MCF 10A (cell line): Measurements from ENCODE around the gene HES4. TPM values are rescaled to one million over a fixed set of nuclear protein-coding genes. Genes with fewer than 3 reads are reported as not detected.
"Not testable (repeated sequence)": the region's sequence is repeated elsewhere in the genome, so short reads cannot be mapped to it uniquely, and the experiment has no call there.

Source experiments
- BruUV-seq: library from RNA; stranded (reverse); fragments of 400-500 nt; replicated peaks from 2 replicates; lab custom pipeline; 2021; lab: Mats Ljungman, UMichigan
- CTCF ChIA-PET: fragments of 300-600 bp; sonication (Branson Sonifier 250); formaldehyde crosslinking; extraction: SDS; loops from one replicate; lab custom pipeline; 2021; ENCODE audit warnings: antibody characterized with exemption, inconsistent platforms; lab: Yijun Ruan, JAX
- POLR2A ChIA-PET: fragments of 300-600, 350-650 bp; sonication (Branson Sonifier 250); formaldehyde crosslinking; extraction: SDS; loops from one replicate; lab custom pipeline; 2020; ENCODE audit warnings: antibody characterized with exemption, inconsistent platforms; lab: Yijun Ruan, JAX
- DNase-seq: peaks from one replicate; pipeline ENCODE4 v3.0.0-alpha.2; 2018; ENCODE audit not compliant: unreplicated experiment
- H3K27ac Mint-ChIP-seq: one replicate; pipeline ENCODE4 v1.8.0; 2022; ENCODE audit warnings: mild to moderate bottlenecking, low read depth, mixed read lengths; ENCODE audit not compliant: unreplicated experiment
- H3K27me3 Mint-ChIP-seq: one replicate; pipeline ENCODE4 v1.8.0; 2022; ENCODE audit warnings: mixed read lengths; ENCODE audit not compliant: insufficient read depth, unreplicated experiment
- H3K36me3 Mint-ChIP-seq: one replicate; pipeline ENCODE4 v1.8.0; 2022; ENCODE audit warnings: mild to moderate bottlenecking, moderate library complexity, mixed read lengths; ENCODE audit not compliant: insufficient read depth, unreplicated experiment
- H3K4me1 Mint-ChIP-seq: one replicate; pipeline ENCODE4 v1.8.0; 2022; ENCODE audit warnings: mixed read lengths; ENCODE audit not compliant: insufficient read depth, unreplicated experiment
- H3K4me3 Mint-ChIP-seq: one replicate; pipeline ENCODE4 v1.8.0; 2022; ENCODE audit warnings: mild to moderate bottlenecking, moderate library complexity, mixed read lengths; ENCODE audit not compliant: unreplicated experiment
- H3K9me3 Mint-ChIP-seq: one replicate; pipeline ENCODE4 v1.8.0; 2022; ENCODE audit warnings: mixed read lengths; ENCODE audit not compliant: unreplicated experiment
- intact Hi-C: fragments of 100-400 bp; cut with micrococcal nuclease; formaldehyde crosslinking; loops from 2 replicates; pipeline ENCODE4 v1.14.1; 2022
- total RNA-seq: library from RNA; stranded (reverse); gene quantifications from 2 replicates; pipeline ENCODE4 v1.2.3, GENCODE V29; 2022
- TF ChIP-seq, protein P1 (sequence below): fragments of 200-600 bp; IDR thresholded peaks from one replicate; pipeline ENCODE4 v1.8.0; 2022; ENCODE audit warnings: antibody characterized with exemption, mild to moderate bottlenecking; ENCODE audit not compliant: unreplicated experiment

HES4 gene
- total RNA-seq, 1 experiment from 2014 or later: 42.1 TPM

DNA sequence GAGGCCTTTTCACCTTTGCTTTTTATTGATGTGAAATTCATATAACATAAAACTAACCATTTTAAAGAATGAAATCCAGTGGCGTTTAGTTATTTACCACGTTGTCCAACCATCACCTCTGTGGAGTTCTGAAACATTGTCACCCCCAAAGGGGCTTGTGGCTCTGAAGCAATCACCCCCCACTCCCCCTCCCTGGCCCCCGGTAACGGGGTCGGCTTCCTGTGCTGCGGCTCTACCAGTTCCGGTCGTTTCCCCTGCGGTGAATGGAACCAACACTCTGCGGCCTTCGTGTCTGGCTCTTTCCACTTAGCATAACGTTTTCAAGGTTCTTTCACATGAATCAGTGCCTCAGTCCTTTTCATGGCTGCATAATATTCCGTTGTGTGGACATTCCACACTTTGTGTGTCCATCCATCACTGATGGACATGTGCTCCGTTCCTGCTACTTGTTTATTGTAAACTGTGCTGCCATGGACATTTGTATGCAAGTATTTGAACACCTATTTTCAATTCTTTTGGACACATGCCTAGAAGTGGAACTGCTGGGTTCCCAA is 11.6 kb upstream of the HES4 start:
- Mint-ChIP-seq H3K27ac (no peak overlapping the region), H3K4me1 (peaks cover 9% of the 10 kb centered on the region), H3K4me3 (no peak overlapping the region), H3K27me3 (no peaks in the 10 kb centered on the region), H3K36me3 (peaks cover 16% of the 10 kb centered on the region), H3K9me3 (no peaks in the 10 kb centered on the region)
- no peak for DNase-seq
- POLR2A ChIA-PET: interaction anchor here (1.3 kb wide), 1 partner anchor 13 kb away, joined by 3 read pairs; no protein-coding TSS in a partner anchor
- intact Hi-C loops: no loop called here
- BruUV-seq: no TSS peak
- CTCF ChIA-PET: no interaction called here
- TF ChIP-seq, protein P1, sequence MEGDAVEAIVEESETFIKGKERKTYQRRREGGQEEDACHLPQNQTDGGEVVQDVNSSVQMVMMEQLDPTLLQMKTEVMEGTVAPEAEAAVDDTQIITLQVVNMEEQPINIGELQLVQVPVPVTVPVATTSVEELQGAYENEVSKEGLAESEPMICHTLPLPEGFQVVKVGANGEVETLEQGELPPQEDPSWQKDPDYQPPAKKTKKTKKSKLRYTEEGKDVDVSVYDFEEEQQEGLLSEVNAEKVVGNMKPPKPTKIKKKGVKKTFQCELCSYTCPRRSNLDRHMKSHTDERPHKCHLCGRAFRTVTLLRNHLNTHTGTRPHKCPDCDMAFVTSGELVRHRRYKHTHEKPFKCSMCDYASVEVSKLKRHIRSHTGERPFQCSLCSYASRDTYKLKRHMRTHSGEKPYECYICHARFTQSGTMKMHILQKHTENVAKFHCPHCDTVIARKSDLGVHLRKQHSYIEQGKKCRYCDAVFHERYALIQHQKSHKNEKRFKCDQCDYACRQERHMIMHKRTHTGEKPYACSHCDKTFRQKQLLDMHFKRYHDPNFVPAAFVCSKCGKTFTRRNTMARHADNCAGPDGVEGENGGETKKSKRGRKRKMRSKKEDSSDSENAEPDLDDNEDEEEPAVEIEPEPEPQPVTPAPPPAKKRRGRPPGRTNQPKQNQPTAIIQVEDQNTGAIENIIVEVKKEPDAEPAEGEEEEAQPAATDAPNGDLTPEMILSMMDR: no peak

DNA sequence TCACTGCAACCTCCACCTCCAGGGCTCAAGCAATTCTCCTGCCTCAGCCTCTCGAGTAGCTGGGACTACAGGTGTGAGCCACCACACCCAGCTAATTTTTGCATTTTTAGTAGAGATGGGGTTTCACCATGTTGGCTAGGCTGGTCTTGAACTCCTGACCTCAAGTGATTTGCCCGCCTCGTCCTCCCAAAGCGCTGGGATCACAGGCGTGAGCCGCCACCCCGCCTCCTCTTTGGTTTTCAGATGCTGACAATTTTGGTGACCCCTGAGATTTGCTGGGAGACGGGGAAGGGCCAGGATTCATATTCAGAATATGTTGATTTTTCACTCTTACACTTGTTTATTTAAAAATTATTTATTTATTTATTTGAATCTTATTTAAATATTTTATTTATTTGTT is 10.2 kb upstream of the HES4 start:
- ChIA-PET POLR2A (interaction anchor here (0.6 to 1.3 kb wide), 2 partner anchors 11 to 305 kb away, joined by 3 to 6 read pairs; no protein-coding TSS in a partner anchor), CTCF (interaction anchor here (1.5 kb wide), 1 partner anchor 54 kb away, joined by 4 read pairs; no protein-coding TSS in a partner anchor)

DNA sequence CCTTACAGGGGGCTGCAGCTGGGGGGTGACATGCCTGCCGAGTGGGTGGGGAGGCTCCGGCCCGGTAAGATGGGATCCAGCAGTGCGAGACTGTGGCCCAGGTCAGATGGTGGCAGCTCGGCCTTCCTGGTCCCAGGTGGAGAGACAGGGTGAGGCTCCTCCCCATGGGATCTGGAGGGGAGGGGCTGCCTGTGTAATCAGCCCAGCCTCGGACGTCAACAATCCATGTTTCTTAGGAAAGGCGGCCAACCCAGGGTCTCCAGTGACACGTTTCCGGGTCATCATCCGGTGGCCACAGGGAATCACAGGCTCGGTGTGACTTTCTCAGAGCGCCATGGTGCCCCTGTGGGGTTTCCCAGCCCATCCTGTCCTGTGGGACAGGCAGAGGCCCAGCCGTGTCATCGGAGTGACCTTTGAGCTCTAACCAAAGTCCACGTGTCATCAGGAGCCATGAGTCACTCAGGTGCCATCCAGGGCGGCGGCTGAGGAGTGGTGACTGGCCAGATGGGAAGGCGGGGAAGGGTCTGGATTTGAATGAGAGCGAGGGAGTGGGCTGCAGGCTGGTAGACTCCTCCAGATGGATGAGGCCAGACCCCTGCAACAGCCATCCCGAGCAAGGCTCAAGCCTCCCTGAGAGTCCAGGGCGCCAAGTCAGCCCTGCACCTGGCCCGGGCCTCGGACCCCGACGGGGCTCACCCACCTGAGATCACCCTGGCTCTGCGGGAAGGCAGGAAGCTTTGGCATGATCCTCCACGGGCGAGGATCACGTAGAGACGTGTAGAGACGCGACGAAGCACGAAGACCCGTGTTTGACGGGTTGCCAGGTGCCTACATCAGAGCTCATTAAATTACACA is 6.6 kb upstream of the HES4 start:
- no peaks in the 10 kb centered on the region for H3K27me3 Mint-ChIP-seq
- no TSS peak for BruUV-seq
- ChIA-PET POLR2A (interaction anchor here (0.6 kb wide), 1 partner anchor 23 kb away, joined by 3 read pairs; no protein-coding TSS in a partner anchor), CTCF (interaction anchor here (1.5 to 2.0 kb wide), 3 partner anchors 8 to 22 kb away, joined by 4 to 7 read pairs (median 5); no protein-coding TSS in a partner anchor)
- no peak overlapping the region for H3K27ac Mint-ChIP-seq
- intact Hi-C loops: no loop called here
- no peak overlapping the region for H3K4me3 Mint-ChIP-seq
- TF ChIP-seq, protein P1: no peak
- H3K36me3 Mint-ChIP-seq: no peaks in the 10 kb centered on the region
- H3K4me1 Mint-ChIP-seq: peaks cover 5% of the 10 kb centered on the region
- no peak for DNase-seq
- H3K9me3 Mint-ChIP-seq: no peaks in the 10 kb centered on the region

More for the DNA sequence above, 10.2 kb upstream of the HES4 start:
- H3K4me1 Mint-ChIP-seq, DNase-seq, H3K27ac Mint-ChIP-seq, BruUV-seq, H3K9me3 Mint-ChIP-seq, H3K27me3 Mint-ChIP-seq, H3K4me3 Mint-ChIP-seq, intact Hi-C loops: not testable (repeated sequence)
- H3K36me3 Mint-ChIP-seq: peaks cover 16% of the 10 kb centered on the region

DNA sequence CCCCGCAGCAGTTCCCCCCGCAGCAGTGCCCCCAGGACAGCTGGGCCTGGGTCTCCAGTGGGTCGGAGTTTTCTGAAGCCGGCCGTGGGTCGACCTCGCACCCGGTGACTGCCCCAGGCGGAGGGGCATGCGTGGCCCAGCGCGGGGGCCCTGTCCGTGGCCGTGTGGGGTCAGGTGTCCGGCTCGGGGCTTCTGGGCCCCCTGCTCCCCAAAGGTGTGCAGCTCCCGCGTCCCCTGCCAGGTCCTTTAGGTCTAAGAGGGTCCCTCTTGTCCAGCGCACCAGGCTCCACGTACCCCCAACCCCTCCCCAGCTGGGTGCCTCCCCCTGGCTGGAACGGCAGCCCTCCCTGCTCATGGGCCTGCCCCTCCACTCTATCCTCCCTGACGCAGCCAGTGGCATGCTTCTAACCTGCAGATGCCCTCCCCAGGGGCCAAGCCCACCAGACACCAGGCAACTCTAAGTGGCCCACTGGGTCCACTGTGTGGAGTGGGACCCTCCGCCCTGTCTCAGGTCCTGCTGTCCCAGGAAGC is 5.9 kb upstream of the HES4 start:
- Mint-ChIP-seq H3K27ac (no peak overlapping the region), H3K4me1 (peaks cover 7% of the 10 kb centered on the region), H3K4me3 (no peak overlapping the region), H3K36me3 (no peaks in the 10 kb centered on the region), H3K27me3 (no peaks in the 10 kb centered on the region), H3K9me3 (no peaks in the 10 kb centered on the region)
- intact Hi-C loops: no loop called here
- POLR2A ChIA-PET: interaction anchor here (1.4 kb wide), 1 partner anchor 7 kb away, joined by 3 read pairs; the partner anchor contains the start of gene ISG15
- TF ChIP-seq, protein P1: no peak
- BruUV-seq: no TSS peak
- DNase-seq: no peak
- CTCF ChIA-PET: interaction anchor here (1.5 to 2.0 kb wide), 3 partner anchors 9 to 22 kb away, joined by 4 to 7 read pairs (median 5); no protein-coding TSS in a partner anchor
